GM18907 (cell line): Measurements from ENCODE around the gene MED12L.

Experiments
- ATAC-seq: cut with Tn5 transposase; IDR thresholded peaks from one replicate; pipeline ENCODE4 v1.9.1; 2021; ENCODE audit warnings: mild to moderate bottlenecking, moderate library complexity; ENCODE audit not compliant: unreplicated experiment

Gene MED12L

GRCh38 chr3:151316267-151316991, 231.0 kb downstream of the MED12L start, which contains the start of gene GPR87:
Gene GPR87 (minus strand): TSS chr3:151316820. CDS start chr3:151300100, 16,720 bp downstream.
- peak; percentile 59 for ATAC-seq

- ATAC-seq: no peak
These were observed 232.8 kb downstream of the MED12L start for GRCh38 chr3:151318313-151318712.

- no peak for ATAC-seq
These were observed 233.5 kb downstream of the MED12L start for GRCh38 chr3:151318991-151319390.

GRCh38 chr3:151319628-151320027, 234.2 kb downstream of the MED12L start:
- ATAC-seq: no peak

- no peak for ATAC-seq
These were observed 234.7 kb downstream of the MED12L start for GRCh38 chr3:151320131-151320530.

GRCh38 chr3:151321526-151321925, 236.1 kb downstream of the MED12L start:
- ATAC-seq: no peak

- ATAC-seq: no peak
These were observed 237.0 kb downstream of the MED12L start for GRCh38 chr3:151322511-151322910.

GRCh38 chr3:151327571-151328198, 242.2 kb downstream of the MED12L start:
- ATAC-seq: no peak

GRCh38 chr3:151328298-151328995, 243.0 kb downstream of the MED12L start:
- ATAC-seq: no peak

GRCh38 chr3:151329363-151329762, 243.9 kb downstream of the MED12L start, which contains the start of gene P2RY13:
Gene P2RY13 (minus strand): TSS chr3:151329549. CDS start chr3:151329528, 21 bp downstream.
- ATAC-seq: no peak

GRCh38 chr3:151330379-151330778, 244.9 kb downstream of the MED12L start:
- ATAC-seq: no peak

GRCh38 chr3:151330899-151331298, 245.4 kb downstream of the MED12L start:
- ATAC-seq: no peak

GRCh38 chr3:151331696-151332095, 246.2 kb downstream of the MED12L start:
- ATAC-seq: no peak

- ATAC-seq: no peak
These were observed 260.4 kb downstream of the MED12L start for GRCh38 chr3:151345859-151346258.

- no peak for ATAC-seq
These were observed 260.8 kb downstream of the MED12L start for GRCh38 chr3:151346292-151346691.

GRCh38 chr3:151347432-151347831, 262.0 kb downstream of the MED12L start:
- ATAC-seq: no peak

GRCh38 chr3:151350656-151351055, 265.2 kb downstream of the MED12L start:
- no peak for ATAC-seq

- ATAC-seq: peak; percentile 86
These were observed 265.8 kb downstream of the MED12L start for GRCh38 chr3:151351219-151351618.

- ATAC-seq: peak; percentile 25
These were observed 266.2 kb downstream of the MED12L start for GRCh38 chr3:151351648-151352047.

- no peak for ATAC-seq
These were observed 271.5 kb downstream of the MED12L start for GRCh38 chr3:151356794-151357462.

GRCh38 chr3:151357463-151357850, 272.0 kb downstream of the MED12L start:
- no peak for ATAC-seq
